Measurements from ENCODE around the gene DOK7.

DNA sequence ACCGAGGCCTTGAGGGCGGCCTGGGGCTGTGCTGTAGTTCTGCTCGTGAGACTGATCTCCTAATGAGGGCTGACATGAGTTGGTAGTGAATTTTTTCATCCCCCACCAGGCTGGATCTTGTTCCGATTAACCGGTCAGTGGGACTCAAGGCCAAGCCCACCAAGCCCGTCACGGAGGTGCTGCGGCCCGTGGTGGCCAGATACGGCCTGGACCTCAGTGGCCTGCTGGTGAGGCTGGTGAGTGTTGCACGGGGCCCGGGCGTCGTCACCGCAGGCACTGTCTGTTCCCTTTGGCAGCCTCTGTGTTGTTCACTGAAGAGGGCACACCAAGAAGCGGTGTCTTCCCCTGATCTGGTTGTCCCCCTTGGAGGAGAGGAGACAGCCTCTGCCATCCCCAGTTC lies 39.7 kb upstream of the DOK7 start:
- TF ChIP-seq, protein P1, sequence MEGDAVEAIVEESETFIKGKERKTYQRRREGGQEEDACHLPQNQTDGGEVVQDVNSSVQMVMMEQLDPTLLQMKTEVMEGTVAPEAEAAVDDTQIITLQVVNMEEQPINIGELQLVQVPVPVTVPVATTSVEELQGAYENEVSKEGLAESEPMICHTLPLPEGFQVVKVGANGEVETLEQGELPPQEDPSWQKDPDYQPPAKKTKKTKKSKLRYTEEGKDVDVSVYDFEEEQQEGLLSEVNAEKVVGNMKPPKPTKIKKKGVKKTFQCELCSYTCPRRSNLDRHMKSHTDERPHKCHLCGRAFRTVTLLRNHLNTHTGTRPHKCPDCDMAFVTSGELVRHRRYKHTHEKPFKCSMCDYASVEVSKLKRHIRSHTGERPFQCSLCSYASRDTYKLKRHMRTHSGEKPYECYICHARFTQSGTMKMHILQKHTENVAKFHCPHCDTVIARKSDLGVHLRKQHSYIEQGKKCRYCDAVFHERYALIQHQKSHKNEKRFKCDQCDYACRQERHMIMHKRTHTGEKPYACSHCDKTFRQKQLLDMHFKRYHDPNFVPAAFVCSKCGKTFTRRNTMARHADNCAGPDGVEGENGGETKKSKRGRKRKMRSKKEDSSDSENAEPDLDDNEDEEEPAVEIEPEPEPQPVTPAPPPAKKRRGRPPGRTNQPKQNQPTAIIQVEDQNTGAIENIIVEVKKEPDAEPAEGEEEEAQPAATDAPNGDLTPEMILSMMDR (IDR thresholded peaks at IDR 0.05) = no peak
- TF ChIP-seq POLR2A (IDR thresholded peaks at IDR 0.05) = no peak
